Karpas-422 (cell line): ENCODE measurements around the gene HYI. TPM values are rescaled to one million over a fixed set of nuclear protein-coding genes. Genes with fewer than 3 reads are reported as not detected.
"Not testable (repeated sequence)": the region's sequence is repeated elsewhere in the genome, so short reads cannot be mapped to it uniquely, and the experiment has no call there.

ENCODE experiments used
- DNase-seq: peaks from one replicate; pipeline ENCODE4 v3.0.0-alpha.2; 2015
- H2AFZ ChIP-seq: fragments of 200-600 bp; sonication (generic); 2 replicates; pipeline ENCODE4 v1.6.1; 2014; ENCODE audit warnings: antibody characterized with exemption, low read length, mixed read lengths
- H3K27ac ChIP-seq: fragments of 200-600 bp; sonication (generic); 2 replicates; pipeline ENCODE4 v1.5.1; 2014; ENCODE audit warnings: mild to moderate bottlenecking, low read length, moderate library complexity
- H3K27me3 ChIP-seq: fragments of 200-600 bp; sonication (generic); 2 replicates; pipeline ENCODE4 v1.6.1; 2014; ENCODE audit warnings: low read length, mixed read lengths
- H3K36me3 ChIP-seq: fragments of 200-600 bp; sonication (generic); 2 replicates; pipeline ENCODE4 v1.6.1; 2014; ENCODE audit warnings: low read length, mixed read lengths; ENCODE audit not compliant: insufficient read depth
- H3K4me1 ChIP-seq: fragments of 200-600 bp; sonication (generic); 2 replicates; pipeline ENCODE4 v1.6.1; 2014; ENCODE audit warnings: mild to moderate bottlenecking, low read length, mixed read lengths
- H3K4me2 ChIP-seq: fragments of 200-600 bp; sonication (generic); 2 replicates; pipeline ENCODE4 v1.6.1; 2014; ENCODE audit warnings: low read length, low read depth, mild to moderate bottlenecking; ENCODE audit not compliant: poor library complexity, severe bottlenecking
- H3K4me3 ChIP-seq: fragments of 200-600 bp; sonication (generic); 2 replicates; pipeline ENCODE4 v1.5.1; 2014; ENCODE audit warnings: mild to moderate bottlenecking, antibody characterized with exemption, low read length, mixed read lengths
- H3K79me2 ChIP-seq: fragments of 200-600 bp; sonication (generic); 2 replicates; pipeline ENCODE4 v1.6.1; 2014; ENCODE audit warnings: mild to moderate bottlenecking, low read length, mixed read lengths
- H3K9ac ChIP-seq: fragments of 200-600 bp; sonication (generic); 2 replicates; pipeline ENCODE4 v1.6.0; 2014; ENCODE audit warnings: low read length
- H3K9me2 ChIP-seq: fragments of 200-600 bp; sonication (generic), shearing (Covaris generic); replicated peaks from 2 replicates; pipeline ENCODE4 v1.6.0; 2014; ENCODE audit warnings: mild to moderate bottlenecking, low read length, moderate library complexity; ENCODE audit not compliant: insufficient read depth
- H3K9me3 ChIP-seq: fragments of 300-700, 200-600 bp; sonication (generic); 2 replicates; pipeline ENCODE4 v1.6.1; 2014; ENCODE audit warnings: low read length, mixed read lengths
- H4K20me1 ChIP-seq: fragments of 200-600 bp; sonication (generic); 2 replicates; pipeline ENCODE4 v1.6.1; 2014; ENCODE audit warnings: mild to moderate bottlenecking, antibody characterized with exemption, low read length, low read depth; ENCODE audit not compliant: insufficient read depth
- total RNA-seq: library from RNA; depleted of rRNA; stranded (reverse); fragments of >200 nt; shearing (Covaris generic); gene quantifications from 2 replicates; pipeline ENCODE4 v1.2.3, GENCODE V29; 2014; ENCODE audit warnings: low replicate concordance; rRNA removed

Gene HYI
- not detected in 2 replicates for total RNA-seq

- H3K79me2 ChIP-seq: no peaks in the 10 kb centered on the region
These were observed at the start of gene HYI for GRCh38 chr1:43453442-43454269. HYI (minus strand) TSS chr1:43453931; CDS start chr1:43453793, 138 bp downstream.

GRCh38 chr1:43501806-43502205 is 48.1 kb upstream of the HYI start:
- not testable (repeated sequence) for DNase-seq, H3K9ac ChIP-seq, H3K79me2 ChIP-seq, H2AFZ ChIP-seq, H3K4me2 ChIP-seq, H3K27ac ChIP-seq, H3K27me3 ChIP-seq, H3K4me3 ChIP-seq, H3K4me1 ChIP-seq, H3K36me3 ChIP-seq, H4K20me1 ChIP-seq, H3K9me3 ChIP-seq, H3K9me2 ChIP-seq

More at GRCh38 chr1:43453442-43454269, at the start of gene HYI:
- Histone ChIP-seq H3K4me1 (no peaks in the 10 kb centered on the region), H3K4me2 (no peak within 1 kb of the TSS), H3K9me3 (no peaks in the 10 kb centered on the region), H3K27me3 (no peaks in the 10 kb centered on the region), H3K36me3 (0 out of 2 replicates have a peak, but pooled peaks cover 6% of the 10 kb centered on the region), H3K9me2 (no peaks in the 10 kb centered on the region), H3K27ac (no peak within 1 kb of the TSS), H4K20me1 (no peaks in the 10 kb centered on the region), H3K9ac (no peak within 1 kb of the TSS), H3K4me3 (no peak within 1 kb of the TSS), H2AFZ (no peak within 1 kb of the TSS)
- no peak for DNase-seq

GRCh38 chr1:43499898-43500297 is 46.2 kb upstream of the HYI start:
- no peak overlapping the region for H3K4me3 ChIP-seq
- H3K4me1 ChIP-seq: no peaks in the 10 kb centered on the region
- H3K9ac ChIP-seq: no peak overlapping the region
- no peaks in the 10 kb centered on the region for H3K9me3 ChIP-seq
- no peak overlapping the region for H3K27ac ChIP-seq
- no peaks in the 10 kb centered on the region for H3K27me3 ChIP-seq
- no peaks in the 10 kb centered on the region for H3K79me2 ChIP-seq
- no peaks in the 10 kb centered on the region for H3K36me3 ChIP-seq
- no peaks in the 10 kb centered on the region for H4K20me1 ChIP-seq
- H3K4me2 ChIP-seq: no peak overlapping the region
- no peak overlapping the region for H2AFZ ChIP-seq
- DNase-seq: no peak
- H3K9me2 ChIP-seq: no peaks in the 10 kb centered on the region

GRCh38 chr1:43495204-43495603 is 41.5 kb upstream of the HYI start:
- no peak overlapping the region for H3K27ac ChIP-seq
- H3K4me1 ChIP-seq: no peaks in the 10 kb centered on the region
- H3K79me2 ChIP-seq: no peaks in the 10 kb centered on the region
- no peaks in the 10 kb centered on the region for H3K36me3 ChIP-seq
- H3K4me2 ChIP-seq: no peak overlapping the region
- H2AFZ ChIP-seq: no peak overlapping the region
- DNase-seq: no peak
- no peaks in the 10 kb centered on the region for H4K20me1 ChIP-seq
- no peak overlapping the region for H3K4me3 ChIP-seq
- no peak overlapping the region for H3K9ac ChIP-seq
- H3K27me3 ChIP-seq: no peaks in the 10 kb centered on the region
- no peaks in the 10 kb centered on the region for H3K9me2 ChIP-seq
- no peaks in the 10 kb centered on the region; the same call in 1 of the 2 replicates for H3K9me3 ChIP-seq

- H3K9ac ChIP-seq: no peak overlapping the region
These were observed 40.1 kb upstream of the HYI start for GRCh38 chr1:43493661-43494450.

GRCh38 chr1:43492826-43493225 is 39.1 kb upstream of the HYI start:
- no peaks in the 10 kb centered on the region for H4K20me1 ChIP-seq
- H3K9ac ChIP-seq: no peak overlapping the region
- H3K4me2 ChIP-seq: no peak overlapping the region
- no peaks in the 10 kb centered on the region for H3K27me3 ChIP-seq
- no peaks in the 10 kb centered on the region for H3K9me2 ChIP-seq
- no peaks in the 10 kb centered on the region for H3K79me2 ChIP-seq
- no peak overlapping the region for H3K4me3 ChIP-seq
- no peak overlapping the region for H3K27ac ChIP-seq
- H3K36me3 ChIP-seq: no peaks in the 10 kb centered on the region
- H2AFZ ChIP-seq: no peak overlapping the region
- no peak for DNase-seq
- H3K4me1 ChIP-seq: no peaks in the 10 kb centered on the region
- H3K9me3 ChIP-seq: peaks cover 6% of the 10 kb centered on the region

More at GRCh38 chr1:43493661-43494450, 40.1 kb upstream of the HYI start:
- Histone ChIP-seq H3K4me3 (no peak overlapping the region), H2AFZ (no peak overlapping the region), H3K27me3 (no peaks in the 10 kb centered on the region), H4K20me1 (no peaks in the 10 kb centered on the region), H3K9me2 (no peaks in the 10 kb centered on the region), H3K9me3 (no peaks in the 10 kb centered on the region; the same call in 1 of the 2 replicates), H3K4me1 (no peaks in the 10 kb centered on the region), H3K79me2 (no peaks in the 10 kb centered on the region), H3K36me3 (no peaks in the 10 kb centered on the region), H3K4me2 (no peak overlapping the region), H3K27ac (no peak overlapping the region)
- no peak for DNase-seq

- H3K9ac ChIP-seq: no peak overlapping the region
- no peaks in the 10 kb centered on the region for H4K20me1 ChIP-seq
- H3K9me3 ChIP-seq: peaks cover 7% of the 10 kb centered on the region
- H3K4me1 ChIP-seq: no peaks in the 10 kb centered on the region
- H3K9me2 ChIP-seq: no peaks in the 10 kb centered on the region
- H3K4me3 ChIP-seq: no peak overlapping the region
- no peak overlapping the region for H3K4me2 ChIP-seq
- no peaks in the 10 kb centered on the region for H3K79me2 ChIP-seq
- H3K27ac ChIP-seq: no peak overlapping the region
- DNase-seq: no peak
- H2AFZ ChIP-seq: no peak overlapping the region
- H3K36me3 ChIP-seq: no peaks in the 10 kb centered on the region
- no peaks in the 10 kb centered on the region for H3K27me3 ChIP-seq
These were observed 37.3 kb upstream of the HYI start for GRCh38 chr1:43491061-43491460.

- H3K4me1 ChIP-seq: no peaks in the 10 kb centered on the region
- no peak overlapping the region for H3K4me3 ChIP-seq
- no peaks in the 10 kb centered on the region for H3K36me3 ChIP-seq
- H3K9me3 ChIP-seq: peaks cover 7% of the 10 kb centered on the region
- no peak overlapping the region for H3K4me2 ChIP-seq
- DNase-seq: no peak
- H3K27ac ChIP-seq: no peak overlapping the region
- no peak overlapping the region for H2AFZ ChIP-seq
- no peaks in the 10 kb centered on the region for H4K20me1 ChIP-seq
- no peaks in the 10 kb centered on the region for H3K79me2 ChIP-seq
- H3K9me2 ChIP-seq: no peaks in the 10 kb centered on the region
- no peak overlapping the region for H3K9ac ChIP-seq
- no peaks in the 10 kb centered on the region for H3K27me3 ChIP-seq
These were observed 34.4 kb upstream of the HYI start for GRCh38 chr1:43488165-43488564.
